Thymus (tissue), 11 donors: ENCODE measurements around the gene BSX. TPM values are rescaled to one million over a fixed set of nuclear protein-coding genes. Genes with fewer than 3 reads are reported as not detected.

ENCODE experiments used
- DNase-seq, 9 donors: peaks; one replicate each; pipeline ENCODE4 v3.0.0-alpha.2; 2013; ENCODE audit warnings: low spot score in 9 of 9, low read depth in 6 of 9, missing footprints in 1 of 9
- H3K27ac ChIP-seq, 2 donors: one replicate each; pipeline ENCODE4 v1.5.1; 2013; ENCODE audit warnings: control low read depth in 1 of 2, low read depth in 1 of 2, low read length in 1 of 2, mild to moderate bottlenecking in 1 of 2, moderate library complexity in 1 of 2
- H3K27me3 ChIP-seq, 2 donors: one replicate each; pipeline ENCODE4 v1.5.1; 2013; ENCODE audit warnings: low read length in 1 of 2; ENCODE audit not compliant: control insufficient read depth in 2 of 2, insufficient read depth in 1 of 2
- H3K36me3 ChIP-seq, 2 donors: one replicate each; pipeline ENCODE4 v1.5.1; 2013; ENCODE audit warnings: low read length in 1 of 2, mild to moderate bottlenecking in 1 of 2, moderate library complexity in 1 of 2; ENCODE audit not compliant: control insufficient read depth in 2 of 2, insufficient read depth in 2 of 2
- H3K4me1 ChIP-seq, 2 donors: one replicate each; pipeline ENCODE4 v1.5.1; 2013; ENCODE audit warnings: low read length in 2 of 2; ENCODE audit not compliant: control insufficient read depth in 2 of 2, insufficient read depth in 2 of 2
- H3K4me3 ChIP-seq, 2 donors: one replicate each; pipeline ENCODE4 v1.5.1; 2013; ENCODE audit warnings: low read length in 2 of 2, control low read depth in 1 of 2, mild to moderate bottlenecking in 1 of 2
- H3K9me3 ChIP-seq, 2 donors: one replicate each; pipeline ENCODE4 v1.5.1; 2013; ENCODE audit warnings: low read length in 1 of 2, mild to moderate bottlenecking in 1 of 2; ENCODE audit not compliant: control insufficient read depth in 2 of 2, insufficient read depth in 1 of 2
- WGBS: extraction: QIAGEN DNeasy Blood & Tissue Kit; methylation state at CpG from one replicate; pipeline ENCODE4 v1.1.7; 2013; 5-methylcytosine and 5-hydroxymethylcytosine counted together
- polyA plus RNA-seq: library from polyadenylated mRNA; stranded (reverse); fragments of 200-250 nt; gene quantifications from one replicate; pipeline ENCODE4 v1.2.3, GENCODE V29; 2013
- total RNA-seq: library from RNA; stranded (reverse); fragments of 120-200 nt; gene quantifications from one replicate; pipeline ENCODE4 v1.2.4, GENCODE V29; 2013
- donor health status: healthy.

BSX gene
- total and polyA plus RNA-seq, 2 donors = not detected

DNA sequence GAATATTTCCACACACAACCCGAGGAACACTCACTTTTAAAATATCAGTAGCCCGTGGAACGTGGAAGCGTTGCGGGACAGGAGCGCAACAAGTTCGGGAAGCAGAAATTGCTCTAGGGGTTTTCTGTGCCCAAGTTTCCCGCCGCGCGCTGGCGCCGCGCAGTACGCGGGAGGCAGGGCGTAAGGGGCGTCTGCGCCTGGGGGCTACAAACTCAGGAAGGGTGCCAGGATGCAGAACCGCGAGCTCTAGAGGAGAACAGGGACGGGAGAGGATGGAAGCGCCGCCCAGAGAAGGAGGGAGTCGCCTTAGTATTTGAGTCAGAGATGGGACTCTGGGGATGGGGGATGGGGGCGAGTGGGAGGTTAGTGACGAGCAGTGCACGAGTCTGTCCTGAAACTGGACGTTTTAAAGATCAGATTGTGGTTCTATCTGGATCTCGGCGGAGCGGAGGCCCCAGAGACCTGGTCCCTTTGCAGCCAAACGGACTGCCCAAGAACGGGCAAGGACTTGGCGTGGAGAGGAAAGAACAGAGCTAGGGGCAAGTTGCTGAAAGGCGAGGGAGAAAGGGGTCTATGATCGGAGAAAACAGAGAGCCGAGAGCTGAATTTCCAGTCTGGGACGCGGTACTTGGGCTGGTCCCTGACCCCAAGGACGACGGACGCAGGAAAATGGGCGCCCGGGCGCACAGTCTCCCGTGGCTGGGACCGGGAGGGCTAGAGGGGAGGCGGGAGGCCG, 4.7 kb downstream of the BSX start:
- Histone ChIP-seq H3K9me3 (peaks cover 1 to 9% of the 10 kb centered on the region in 2 donors), H3K27ac (no peak overlapping the region), H3K27me3 (peaks cover 71 to 88% of the 10 kb centered on the region in 2 donors), H3K36me3 (no peaks in the 10 kb centered on the region), H3K4me3 (no peak overlapping the region), H3K4me1 (no peaks in the 10 kb centered on the region)
- 4% methylated on average over 50 of the region's 50 CpGs for WGBS
- DNase-seq = no peak

DNA sequence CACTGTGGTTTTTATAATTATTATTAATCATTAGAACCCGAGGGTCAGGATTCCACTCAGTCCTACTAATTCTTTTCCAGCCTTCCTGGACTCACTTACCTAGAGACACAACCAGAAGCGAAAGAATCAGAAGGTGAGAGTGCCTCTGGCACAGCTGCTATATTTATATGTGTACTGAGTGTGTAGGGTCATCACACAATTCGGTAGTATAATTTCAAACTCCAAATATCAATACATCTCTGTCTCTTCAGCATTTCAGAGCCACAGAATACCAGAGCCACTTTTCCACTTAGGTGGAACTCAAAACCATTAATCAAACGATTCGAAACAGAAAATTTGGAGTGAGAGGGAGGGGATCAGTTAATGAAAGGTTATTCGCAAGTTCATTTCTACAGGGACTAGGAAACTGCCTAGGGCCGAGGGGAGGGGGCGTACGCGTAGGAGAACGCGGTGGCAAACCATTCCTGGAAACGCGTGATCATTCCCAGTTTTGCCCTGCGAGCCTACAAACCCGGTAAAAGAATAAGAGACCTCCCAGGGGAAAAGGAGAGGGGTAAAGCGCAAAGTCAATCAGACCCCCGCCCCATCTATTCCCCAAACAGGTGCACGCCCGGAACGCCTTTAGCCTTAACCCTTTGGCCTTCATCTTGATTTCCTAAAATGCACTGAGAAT, 5.4 kb downstream of the BSX start:
- no peaks in the 10 kb centered on the region for H3K36me3 ChIP-seq
- 15% methylated on average over 21 of the region's 21 CpGs for WGBS
- DNase-seq = no peak
- peaks cover 64 to 81% of the 10 kb centered on the region in 2 donors for H3K27me3 ChIP-seq
- no peaks in the 10 kb centered on the region for H3K4me1 ChIP-seq
- no peak overlapping the region for H3K4me3 ChIP-seq
- H3K27ac ChIP-seq = no peak overlapping the region
- peaks cover 1 to 9% of the 10 kb centered on the region in 2 donors for H3K9me3 ChIP-seq

DNA sequence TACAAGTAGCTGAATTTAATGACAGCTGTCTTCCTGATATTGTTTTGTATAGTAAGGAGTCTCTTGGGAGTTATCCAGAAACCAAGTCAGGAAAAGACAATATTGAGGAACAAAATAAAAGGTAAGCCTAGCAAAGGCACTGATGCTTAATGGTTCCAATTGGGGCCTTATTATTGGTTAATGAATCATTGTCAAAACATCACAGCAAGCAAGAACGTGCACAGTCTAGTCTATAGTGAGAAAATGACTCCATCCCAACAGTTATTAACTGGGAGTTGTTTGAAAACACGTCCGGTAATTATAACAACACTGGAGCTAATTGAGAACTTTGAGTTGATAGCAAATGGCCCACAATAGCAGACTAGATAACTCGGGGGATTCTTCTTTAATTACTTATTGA, 17.7 kb downstream of the BSX start:
- Histone ChIP-seq H3K4me1 (no peaks in the 10 kb centered on the region), H3K9me3 (no peaks in the 10 kb centered on the region), H3K27me3 (peaks cover 2 to 12% of the 10 kb centered on the region in 2 donors), H3K36me3 (no peaks in the 10 kb centered on the region), H3K27ac (no peak overlapping the region), H3K4me3 (no peak overlapping the region)
- WGBS = 89% methylated on average over 4 of the region's 4 CpGs
- DNase-seq = no peak

DNA sequence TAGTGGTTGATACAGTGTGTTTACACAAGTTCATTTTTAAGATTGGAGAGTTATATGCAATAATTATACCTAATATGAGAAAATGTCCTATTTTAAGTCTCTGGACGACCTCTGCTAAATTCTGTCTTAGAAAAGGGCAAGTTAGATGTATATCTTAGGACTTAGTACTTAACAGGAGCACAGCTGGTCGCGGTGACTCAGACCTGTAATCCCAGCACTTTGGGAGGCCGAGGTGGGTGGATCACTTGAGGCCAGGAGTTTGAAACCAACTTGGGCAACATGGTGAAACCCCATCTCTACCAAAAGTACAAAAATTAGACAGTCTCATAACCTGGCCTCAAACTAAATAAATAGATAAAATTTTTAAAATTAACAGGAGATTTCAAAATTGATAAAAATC, 27.2 kb downstream of the BSX start:
- Histone ChIP-seq H3K4me3 (no peak overlapping the region), H3K27ac (no peak overlapping the region), H3K27me3 (no peaks in the 10 kb centered on the region), H3K9me3 (no peaks in the 10 kb centered on the region), H3K36me3 (no peaks in the 10 kb centered on the region), H3K4me1 (no peaks in the 10 kb centered on the region)
- WGBS = 93% methylated on average over 4 of the region's 4 CpGs
- DNase-seq = no peak

DNA sequence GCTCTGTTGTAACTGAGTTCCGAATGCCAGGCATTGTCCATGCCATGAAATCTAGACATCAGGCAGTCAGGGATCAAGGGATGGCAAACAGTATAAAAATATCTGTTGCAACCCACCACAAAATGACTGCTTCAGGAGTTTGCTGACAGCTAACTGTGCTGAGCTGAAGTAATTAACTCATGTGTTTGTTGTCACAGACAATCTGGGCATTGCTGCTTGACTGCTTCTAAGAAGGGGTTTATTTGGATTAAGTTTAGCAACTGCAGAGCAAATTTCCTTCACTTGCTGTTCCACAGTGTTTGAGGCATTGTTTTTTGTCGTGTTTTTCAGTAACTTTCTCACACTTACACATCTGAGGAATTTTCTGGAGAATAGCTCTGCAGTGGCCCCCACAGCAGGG, 30.4 kb downstream of the BSX start:
- no peaks in the 10 kb centered on the region for H3K4me1 ChIP-seq
- DNase-seq = no peak
- H3K27ac ChIP-seq = no peak overlapping the region
- no peaks in the 10 kb centered on the region for H3K9me3 ChIP-seq
- no peaks in the 10 kb centered on the region for H3K36me3 ChIP-seq
- 91% methylated on average over 2 of the region's 2 CpGs for WGBS
- no peak overlapping the region for H3K4me3 ChIP-seq
- no peaks in the 10 kb centered on the region for H3K27me3 ChIP-seq

DNA sequence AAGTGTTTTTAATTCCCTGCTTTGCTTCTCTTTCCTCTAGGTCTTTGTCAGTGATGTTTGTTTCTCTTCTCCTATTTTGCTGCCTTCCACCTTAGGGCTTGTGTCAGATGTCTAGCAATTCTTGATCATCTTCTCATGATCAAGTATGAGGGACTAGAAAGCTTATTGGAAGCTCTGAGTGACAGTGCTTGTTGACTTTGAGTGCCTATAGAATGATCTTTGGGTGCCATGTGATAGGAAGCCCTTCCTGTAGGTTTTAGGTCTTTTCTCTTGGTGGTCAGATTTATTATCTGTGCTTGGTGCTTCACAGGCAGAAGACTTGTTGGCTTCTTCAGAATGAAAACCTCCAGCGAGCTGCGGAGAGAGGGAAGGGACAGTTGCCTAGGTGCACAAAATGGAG, 43.1 kb downstream of the BSX start:
- no peak for DNase-seq
- 99% methylated on average over 2 of the region's 2 CpGs for WGBS
- Histone ChIP-seq H3K36me3 (no peaks in the 10 kb centered on the region), H3K4me1 (no peaks in the 10 kb centered on the region), H3K27me3 (no peaks in the 10 kb centered on the region), H3K9me3 (no peaks in the 10 kb centered on the region), H3K27ac (no peak overlapping the region), H3K4me3 (no peak overlapping the region)

DNA sequence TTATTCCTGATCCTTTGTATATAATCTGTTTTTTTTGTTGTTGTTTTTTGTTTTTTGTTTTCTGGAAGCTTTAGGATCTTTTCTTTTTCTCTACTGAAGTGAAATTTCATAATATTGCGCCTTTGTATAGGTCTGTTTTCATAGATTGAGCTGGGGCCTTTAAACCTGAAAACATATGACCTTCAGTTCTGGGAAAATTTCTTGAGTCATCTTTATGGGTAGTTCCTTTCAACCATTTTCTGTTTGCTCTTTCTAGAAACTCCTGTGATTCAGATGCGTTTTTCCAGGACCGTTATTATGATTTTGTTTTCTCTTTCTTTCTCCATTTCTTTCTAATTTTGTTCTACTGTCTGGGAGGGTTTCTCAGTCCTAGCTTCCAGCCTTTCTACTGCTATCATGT, 43.7 kb downstream of the BSX start:
- Histone ChIP-seq H3K9me3 (no peaks in the 10 kb centered on the region), H3K27ac (no peak overlapping the region), H3K4me1 (no peaks in the 10 kb centered on the region), H3K36me3 (no peaks in the 10 kb centered on the region), H3K27me3 (no peaks in the 10 kb centered on the region), H3K4me3 (no peak overlapping the region)
- 96% methylated on average over 3 of the region's 3 CpGs for WGBS
- DNase-seq = no peak

DNA sequence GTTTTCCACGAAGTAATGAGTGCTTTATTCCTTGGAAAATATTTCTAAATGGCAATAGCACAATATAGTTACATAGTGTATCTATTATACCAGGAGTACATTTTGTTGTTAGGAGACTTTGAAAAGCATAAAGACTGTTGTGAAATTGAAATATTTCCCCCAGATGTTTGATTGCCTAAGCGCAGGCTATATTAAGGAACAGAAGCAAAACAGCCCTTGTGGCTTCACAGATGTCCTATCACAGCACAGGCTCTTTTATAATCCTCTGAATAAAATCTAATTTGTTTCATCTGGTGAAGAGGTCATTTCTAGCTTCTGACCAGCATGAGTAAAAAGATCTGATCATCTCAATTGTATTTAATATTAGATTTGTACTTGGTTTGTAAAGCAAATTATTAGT, 48.2 kb downstream of the BSX start:
- no peak for DNase-seq
- Histone ChIP-seq H3K9me3 (no peaks in the 10 kb centered on the region), H3K27ac (no peak overlapping the region), H3K4me3 (no peak overlapping the region), H3K36me3 (no peaks in the 10 kb centered on the region), H3K27me3 (no peaks in the 10 kb centered on the region), H3K4me1 (no peaks in the 10 kb centered on the region)
- WGBS = 95% methylated on average over 2 of the region's 2 CpGs

DNA sequence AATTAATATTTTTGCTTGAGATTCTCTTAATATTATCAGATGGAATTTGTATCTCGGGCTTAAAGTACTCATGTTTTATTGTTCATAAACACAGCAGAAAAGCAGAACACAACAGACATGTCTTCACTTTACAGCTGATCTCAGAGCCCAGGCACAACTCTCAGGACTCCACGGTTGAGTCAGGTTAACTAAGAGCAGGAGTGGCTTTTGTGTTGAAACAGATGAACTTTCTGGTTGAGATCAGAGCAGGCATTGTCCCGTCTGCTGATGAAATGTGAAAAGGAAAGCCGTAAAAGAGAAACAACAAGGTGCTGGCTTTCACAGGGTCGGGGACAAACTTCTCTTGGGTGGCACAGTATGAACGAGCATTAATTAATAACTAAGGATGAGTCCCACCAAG, 50.1 kb downstream of the BSX start:
- Histone ChIP-seq H3K9me3 (no peaks in the 10 kb centered on the region), H3K27ac (no peak overlapping the region), H3K4me3 (no peak overlapping the region), H3K27me3 (no peaks in the 10 kb centered on the region), H3K36me3 (no peaks in the 10 kb centered on the region), H3K4me1 (no peaks in the 10 kb centered on the region)
- 94% methylated on average over 6 of the region's 6 CpGs for WGBS
- DNase-seq = no peak
